ENCODE measurements around the gene SEL1L3.

SEL1L3 gene

GRCh38 chr4:25773358-25773757 lies 89.4 kb downstream of the SEL1L3 start:
- DNase-seq (ENCODE audit: low read depth in 1 of 2, low spot score in 1 of 2): no peak
- Histone ChIP-seq H3K4me3 (replicated peaks; ENCODE audit: insufficient read depth, low read length) (no peak overlapping the region), H3K27ac (replicated peaks) (no peak overlapping the region), H3K27me3 (ENCODE audit: insufficient read depth, poor library complexity, severe bottlenecking) (no peaks in the 10 kb centered on the region)
- TF ChIP-seq, protein P1, sequence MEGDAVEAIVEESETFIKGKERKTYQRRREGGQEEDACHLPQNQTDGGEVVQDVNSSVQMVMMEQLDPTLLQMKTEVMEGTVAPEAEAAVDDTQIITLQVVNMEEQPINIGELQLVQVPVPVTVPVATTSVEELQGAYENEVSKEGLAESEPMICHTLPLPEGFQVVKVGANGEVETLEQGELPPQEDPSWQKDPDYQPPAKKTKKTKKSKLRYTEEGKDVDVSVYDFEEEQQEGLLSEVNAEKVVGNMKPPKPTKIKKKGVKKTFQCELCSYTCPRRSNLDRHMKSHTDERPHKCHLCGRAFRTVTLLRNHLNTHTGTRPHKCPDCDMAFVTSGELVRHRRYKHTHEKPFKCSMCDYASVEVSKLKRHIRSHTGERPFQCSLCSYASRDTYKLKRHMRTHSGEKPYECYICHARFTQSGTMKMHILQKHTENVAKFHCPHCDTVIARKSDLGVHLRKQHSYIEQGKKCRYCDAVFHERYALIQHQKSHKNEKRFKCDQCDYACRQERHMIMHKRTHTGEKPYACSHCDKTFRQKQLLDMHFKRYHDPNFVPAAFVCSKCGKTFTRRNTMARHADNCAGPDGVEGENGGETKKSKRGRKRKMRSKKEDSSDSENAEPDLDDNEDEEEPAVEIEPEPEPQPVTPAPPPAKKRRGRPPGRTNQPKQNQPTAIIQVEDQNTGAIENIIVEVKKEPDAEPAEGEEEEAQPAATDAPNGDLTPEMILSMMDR (IDR thresholded peaks at IDR 0.05; ENCODE audit: insufficient read depth, low read length): no peak
- TF ChIP-seq, protein P2, sequence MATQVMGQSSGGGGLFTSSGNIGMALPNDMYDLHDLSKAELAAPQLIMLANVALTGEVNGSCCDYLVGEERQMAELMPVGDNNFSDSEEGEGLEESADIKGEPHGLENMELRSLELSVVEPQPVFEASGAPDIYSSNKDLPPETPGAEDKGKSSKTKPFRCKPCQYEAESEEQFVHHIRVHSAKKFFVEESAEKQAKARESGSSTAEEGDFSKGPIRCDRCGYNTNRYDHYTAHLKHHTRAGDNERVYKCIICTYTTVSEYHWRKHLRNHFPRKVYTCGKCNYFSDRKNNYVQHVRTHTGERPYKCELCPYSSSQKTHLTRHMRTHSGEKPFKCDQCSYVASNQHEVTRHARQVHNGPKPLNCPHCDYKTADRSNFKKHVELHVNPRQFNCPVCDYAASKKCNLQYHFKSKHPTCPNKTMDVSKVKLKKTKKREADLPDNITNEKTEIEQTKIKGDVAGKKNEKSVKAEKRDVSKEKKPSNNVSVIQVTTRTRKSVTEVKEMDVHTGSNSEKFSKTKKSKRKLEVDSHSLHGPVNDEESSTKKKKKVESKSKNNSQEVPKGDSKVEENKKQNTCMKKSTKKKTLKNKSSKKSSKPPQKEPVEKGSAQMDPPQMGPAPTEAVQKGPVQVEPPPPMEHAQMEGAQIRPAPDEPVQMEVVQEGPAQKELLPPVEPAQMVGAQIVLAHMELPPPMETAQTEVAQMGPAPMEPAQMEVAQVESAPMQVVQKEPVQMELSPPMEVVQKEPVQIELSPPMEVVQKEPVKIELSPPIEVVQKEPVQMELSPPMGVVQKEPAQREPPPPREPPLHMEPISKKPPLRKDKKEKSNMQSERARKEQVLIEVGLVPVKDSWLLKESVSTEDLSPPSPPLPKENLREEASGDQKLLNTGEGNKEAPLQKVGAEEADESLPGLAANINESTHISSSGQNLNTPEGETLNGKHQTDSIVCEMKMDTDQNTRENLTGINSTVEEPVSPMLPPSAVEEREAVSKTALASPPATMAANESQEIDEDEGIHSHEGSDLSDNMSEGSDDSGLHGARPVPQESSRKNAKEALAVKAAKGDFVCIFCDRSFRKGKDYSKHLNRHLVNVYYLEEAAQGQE (IDR thresholded peaks at IDR 0.05; ENCODE audit: insufficient replicate concordance, low read depth): no peak
- no peak for TF ChIP-seq SPI1 (IDR thresholded peaks at IDR 0.05; ENCODE audit: borderline replicate concordance, low read depth)
- no peak for TF ChIP-seq POLR2AphosphoS5 (IDR thresholded peaks at IDR 0.05; ENCODE audit: low read depth)
- TF ChIP-seq GABPA (IDR thresholded peaks at IDR 0.05; ENCODE audit: low read depth): no peak

DNA sequence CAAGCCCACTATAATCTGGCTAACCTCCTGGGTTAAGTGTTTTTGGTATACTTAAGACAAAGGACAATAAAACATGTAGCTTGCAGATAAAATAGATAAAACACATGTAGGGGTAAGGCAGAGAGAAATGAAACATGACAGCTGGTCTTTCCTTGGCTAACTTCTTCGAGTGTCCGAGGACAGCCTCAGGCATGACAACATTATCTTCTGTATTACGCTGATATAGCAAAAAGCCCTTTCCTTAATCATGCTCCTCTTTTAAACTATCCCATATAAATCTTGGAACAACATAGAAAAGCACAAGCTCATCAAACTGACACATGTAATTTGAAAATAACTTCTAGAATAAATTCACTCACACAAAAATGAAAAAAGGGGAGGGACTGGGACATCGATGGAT lies 91.1 kb downstream of the SEL1L3 start:
- DNase-seq (ENCODE audit: low read depth in 1 of 2, low spot score in 1 of 2): no peak
- TF ChIP-seq, protein P2 (IDR thresholded peaks at IDR 0.05; ENCODE audit: insufficient replicate concordance, low read depth): no peak
- TF ChIP-seq GABPA (IDR thresholded peaks at IDR 0.05; ENCODE audit: low read depth): no peak
- TF ChIP-seq, protein P1 (IDR thresholded peaks at IDR 0.05; ENCODE audit: insufficient read depth, low read length): no peak
- no peak for TF ChIP-seq SPI1 (IDR thresholded peaks at IDR 0.05; ENCODE audit: borderline replicate concordance, low read depth)
- no peak for TF ChIP-seq POLR2AphosphoS5 (IDR thresholded peaks at IDR 0.05; ENCODE audit: low read depth)
- no peak overlapping the region for H3K27ac ChIP-seq (replicated peaks)
- H3K27me3 ChIP-seq (ENCODE audit: insufficient read depth, poor library complexity, severe bottlenecking): no peaks in the 10 kb centered on the region
- H3K4me3 ChIP-seq (replicated peaks; ENCODE audit: insufficient read depth, low read length): no peak overlapping the region

DNA sequence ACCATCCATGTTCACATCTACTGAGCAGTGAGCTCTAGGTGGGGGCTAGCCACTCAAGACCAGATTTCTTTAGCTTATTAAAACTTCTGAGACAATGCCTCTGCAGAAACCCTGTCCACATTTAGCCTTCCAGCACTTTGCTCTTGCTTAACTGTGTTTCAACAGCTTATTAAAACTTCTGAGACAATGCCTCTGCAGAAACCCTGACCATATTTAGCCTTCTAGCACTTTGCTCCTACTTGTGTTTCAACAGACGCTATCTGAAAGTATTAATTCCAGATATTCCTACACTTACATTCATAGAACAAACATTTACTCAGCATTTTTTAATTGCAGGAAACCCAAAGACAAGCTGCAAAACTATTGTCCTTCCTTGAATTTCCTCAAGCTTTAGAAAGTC lies 91.9 kb downstream of the SEL1L3 start:
- no peak overlapping the region for H3K4me3 ChIP-seq (replicated peaks; ENCODE audit: insufficient read depth, low read length)
- DNase-seq (ENCODE audit: low read depth in 1 of 2, low spot score in 1 of 2): no peak
- no peak overlapping the region for H3K27ac ChIP-seq (replicated peaks)
- no peak for TF ChIP-seq GABPA (IDR thresholded peaks at IDR 0.05; ENCODE audit: low read depth)
- no peaks in the 10 kb centered on the region for H3K27me3 ChIP-seq (ENCODE audit: insufficient read depth, poor library complexity, severe bottlenecking)

DNA sequence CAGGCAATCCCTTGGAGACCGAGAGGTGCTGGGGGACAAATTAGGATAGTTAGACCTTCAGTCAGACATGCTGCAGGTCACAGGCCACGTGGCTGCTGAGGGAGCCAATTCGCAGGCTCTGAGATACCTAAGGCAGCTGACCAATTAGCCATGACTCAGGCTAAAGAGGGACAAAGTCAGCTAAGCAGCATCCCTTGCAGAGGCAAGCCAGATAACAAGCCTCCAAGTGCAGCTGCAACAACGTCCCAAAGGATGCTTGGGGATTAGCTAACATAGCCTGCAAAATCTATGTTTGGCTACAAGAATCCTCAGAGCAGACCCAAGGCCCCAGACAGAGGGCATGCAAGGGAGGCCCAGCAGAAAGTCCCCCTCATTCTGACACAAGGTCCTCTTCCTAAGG lies 93.5 kb downstream of the SEL1L3 start:
- no peak overlapping the region for H3K27ac ChIP-seq (replicated peaks)
- H3K4me3 ChIP-seq (replicated peaks; ENCODE audit: insufficient read depth, low read length): no peak overlapping the region
- no peaks in the 10 kb centered on the region for H3K27me3 ChIP-seq (ENCODE audit: insufficient read depth, poor library complexity, severe bottlenecking)
- DNase-seq (ENCODE audit: low read depth in 1 of 2, low spot score in 1 of 2): no peak
- TF ChIP-seq SPI1 (IDR thresholded peaks at IDR 0.05; ENCODE audit: borderline replicate concordance, low read depth) (no peak), POLR2AphosphoS5 (IDR thresholded peaks at IDR 0.05; ENCODE audit: low read depth) (no peak), GABPA (IDR thresholded peaks at IDR 0.05; ENCODE audit: low read depth) (no peak)
- TF ChIP-seq, protein P1 (IDR thresholded peaks at IDR 0.05; ENCODE audit: insufficient read depth, low read length): no peak
- TF ChIP-seq, protein P2 (IDR thresholded peaks at IDR 0.05; ENCODE audit: insufficient replicate concordance, low read depth): no peak
